H4 (cell line): ENCODE measurements around the gene PASK. TPM values are rescaled to one million over a fixed set of nuclear protein-coding genes. Genes with fewer than 3 reads are reported as not detected.

Experiments used
- DNase-seq: peaks from one replicate; pipeline ENCODE4 v3.0.0-alpha.2; 2015; ENCODE audit warnings: low spot score
- total RNA-seq: library from RNA; depleted of rRNA; stranded (reverse); fragments of >200 nt; shearing (Covaris generic); gene quantifications from 2 replicates; pipeline ENCODE4 v1.2.3, GENCODE V29; 2014

PASK gene
- total RNA-seq, 1 experiment from 2014 or later, result 3.3 TPM

GRCh38 chr2:241126771-241127202 is 22.5 kb downstream of the PASK start:
- no peak for DNase-seq

- DNase-seq, result no peak
These were observed 23.1 kb downstream of the PASK start for GRCh38 chr2:241126201-241126611.

GRCh38 chr2:241125626-241126025 is 23.6 kb downstream of the PASK start:
- no peak for DNase-seq

GRCh38 chr2:241123816-241124536 is 25.3 kb downstream of the PASK start:
- no peak for DNase-seq

- no peak for DNase-seq
These were observed 26.8 kb downstream of the PASK start for GRCh38 chr2:241122376-241123002.

- no peak for DNase-seq
These were observed 28.3 kb downstream of the PASK start for GRCh38 chr2:241121008-241121407.

- no peak for DNase-seq
These were observed 28.8 kb downstream of the PASK start for GRCh38 chr2:241120440-241120839.

- no peak for DNase-seq
These were observed 30.4 kb downstream of the PASK start for GRCh38 chr2:241118737-241119505.

- DNase-seq, result no peak
These were observed 32.4 kb downstream of the PASK start for GRCh38 chr2:241116606-241117560.

GRCh38 chr2:241115361-241115760 is 33.9 kb downstream of the PASK start:
- no peak for DNase-seq

GRCh38 chr2:241114836-241115235 is 34.4 kb downstream of the PASK start:
- DNase-seq, result no peak

- no peak for DNase-seq
These were observed 36.7 kb downstream of the PASK start for GRCh38 chr2:241112592-241112991.

- no peak for DNase-seq
These were observed 37.2 kb downstream of the PASK start for GRCh38 chr2:241112046-241112445.

- no peak for DNase-seq
These were observed 37.8 kb downstream of the PASK start for GRCh38 chr2:241111440-241111805.

GRCh38 chr2:241110607-241111439 is 38.4 kb downstream of the PASK start:
- no peak for DNase-seq

GRCh38 chr2:241110089-241110606 is 39.1 kb downstream of the PASK start:
- DNase-seq, result no peak

GRCh38 chr2:241109210-241110088 is 39.8 kb downstream of the PASK start:
- no peak for DNase-seq

GRCh38 chr2:241108271-241109209 is 40.7 kb downstream of the PASK start:
- no peak for DNase-seq
